HEK293 (cell line): ENCODE results near the gene RRP12.

Source experiments
- GFI1B ChIP-seq: fragments of 450-650 bp; formaldehyde crosslinking; IDR thresholded peaks from 2 replicates; pipeline ENCODE4 v1.5.1; 2016; ENCODE audit warnings: missing biosample characterization, missing genetic modification characterization
- SCRT2 ChIP-seq: fragments of 450-650 bp; formaldehyde crosslinking; IDR thresholded peaks from 2 replicates; pipeline ENCODE4 v1.5.1; 2016; ENCODE audit warnings: missing biosample characterization, missing genetic modification characterization
- YY1 ChIP-seq: fragments of 450-650 bp; formaldehyde crosslinking; IDR thresholded peaks from 2 replicates; pipeline ENCODE4 v1.5.1; 2018; ENCODE audit warnings: missing biosample characterization, missing genetic modification characterization
- ZNF174 ChIP-seq: fragments of 450-650 bp; formaldehyde crosslinking; IDR thresholded peaks from 2 replicates; pipeline ENCODE4 v1.5.0; 2017; ENCODE audit warnings: missing biosample characterization, mild to moderate bottlenecking, missing genetic modification characterization
- ZNF324 ChIP-seq: fragments of 450-650 bp; formaldehyde crosslinking; IDR thresholded peaks from 2 replicates; pipeline ENCODE4 v1.5.1; 2016; ENCODE audit warnings: missing biosample characterization, missing genetic modification characterization
- ZNF76 ChIP-seq: fragments of 450-650 bp; formaldehyde crosslinking; IDR thresholded peaks from 2 replicates; pipeline ENCODE4; 2016; ENCODE audit warnings: low read depth, missing biosample characterization, missing genetic modification characterization, borderline replicate concordance
- TF ChIP-seq, protein P1 (sequence below): fragments of 450-650 bp; formaldehyde crosslinking; IDR thresholded peaks from 2 replicates; pipeline ENCODE4 v1.5.1; 2016; ENCODE audit warnings: missing biosample characterization, missing genetic modification characterization
- TF ChIP-seq, protein P2 (sequence below): sonication (generic); formaldehyde crosslinking; IDR thresholded peaks from 2 replicates; pipeline ENCODE4 v1.8.1; 2022; ENCODE audit warnings: mild to moderate bottlenecking, moderate library complexity, missing genetic modification reagents
- TF ChIP-seq, protein P3 (sequence below): fragments of 450-650 bp; formaldehyde crosslinking; IDR thresholded peaks from 2 replicates; pipeline ENCODE4 v1.5.1; 2016; ENCODE audit warnings: missing biosample characterization, missing genetic modification characterization
- TF ChIP-seq, protein P4 (sequence below): fragments of 450-650 bp; formaldehyde crosslinking; IDR thresholded peaks from 2 replicates; pipeline ENCODE4 v1.5.1; 2016; ENCODE audit warnings: missing biosample characterization, missing genetic modification characterization
- TF ChIP-seq, protein P5 (sequence below): fragments of 450-650 bp; formaldehyde crosslinking; IDR thresholded peaks from 2 replicates; pipeline ENCODE4 v1.5.1; 2016; ENCODE audit warnings: missing biosample characterization, missing genetic modification characterization
- TF ChIP-seq, protein P6 (sequence below): fragments of 450-650 bp; formaldehyde crosslinking; IDR thresholded peaks from 2 replicates; pipeline ENCODE4 v1.5.1; 2017; ENCODE audit warnings: missing biosample characterization, missing genetic modification characterization

DNA sequence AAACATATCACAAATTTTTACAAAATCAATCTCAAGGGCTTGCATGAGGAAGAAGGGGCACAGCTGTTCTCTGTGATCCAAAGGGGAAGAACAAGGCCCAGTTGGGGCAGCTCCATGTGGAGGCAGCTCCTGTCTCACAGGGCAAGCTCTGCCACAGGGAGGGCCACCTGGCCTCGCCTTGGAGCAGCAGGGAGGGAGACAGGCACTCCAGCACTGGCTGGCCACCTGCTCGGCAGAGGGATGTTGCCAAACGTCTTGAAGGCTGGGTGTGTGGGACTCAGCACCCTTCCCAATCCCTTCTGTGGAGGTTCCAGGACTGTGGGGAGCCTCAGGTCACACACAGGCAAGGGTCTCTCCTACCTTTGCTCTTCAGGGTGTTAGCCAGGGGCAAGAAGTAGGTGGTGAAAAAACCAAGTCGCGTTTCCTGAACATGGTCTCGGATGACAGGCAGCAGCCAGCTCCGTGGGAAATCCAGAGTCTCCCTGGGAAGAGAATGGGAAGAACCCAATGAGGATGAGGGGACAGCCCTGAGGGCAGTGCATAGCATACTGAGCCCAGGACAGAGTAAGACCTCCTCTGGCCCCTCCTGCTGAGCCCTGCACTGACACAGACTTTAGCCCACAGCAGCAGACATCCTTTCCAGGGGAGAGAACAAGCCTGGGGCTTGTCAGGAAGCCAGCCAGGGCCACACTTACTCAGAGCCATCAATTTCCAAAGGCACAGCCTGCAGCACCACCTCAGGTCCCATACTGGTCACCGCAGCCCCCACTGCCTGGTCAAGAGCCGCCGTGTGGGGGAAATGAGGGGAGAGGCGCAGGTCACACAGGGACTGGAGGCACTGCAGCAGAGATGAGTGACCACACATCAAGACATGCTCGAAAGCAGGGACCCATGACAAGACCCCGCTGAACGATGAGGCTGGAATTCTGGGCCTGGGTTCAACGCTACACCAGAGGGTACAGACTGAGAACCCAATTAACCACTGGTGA lies 21.9 kb downstream of the RRP12 start:
- TF ChIP-seq, protein P1, sequence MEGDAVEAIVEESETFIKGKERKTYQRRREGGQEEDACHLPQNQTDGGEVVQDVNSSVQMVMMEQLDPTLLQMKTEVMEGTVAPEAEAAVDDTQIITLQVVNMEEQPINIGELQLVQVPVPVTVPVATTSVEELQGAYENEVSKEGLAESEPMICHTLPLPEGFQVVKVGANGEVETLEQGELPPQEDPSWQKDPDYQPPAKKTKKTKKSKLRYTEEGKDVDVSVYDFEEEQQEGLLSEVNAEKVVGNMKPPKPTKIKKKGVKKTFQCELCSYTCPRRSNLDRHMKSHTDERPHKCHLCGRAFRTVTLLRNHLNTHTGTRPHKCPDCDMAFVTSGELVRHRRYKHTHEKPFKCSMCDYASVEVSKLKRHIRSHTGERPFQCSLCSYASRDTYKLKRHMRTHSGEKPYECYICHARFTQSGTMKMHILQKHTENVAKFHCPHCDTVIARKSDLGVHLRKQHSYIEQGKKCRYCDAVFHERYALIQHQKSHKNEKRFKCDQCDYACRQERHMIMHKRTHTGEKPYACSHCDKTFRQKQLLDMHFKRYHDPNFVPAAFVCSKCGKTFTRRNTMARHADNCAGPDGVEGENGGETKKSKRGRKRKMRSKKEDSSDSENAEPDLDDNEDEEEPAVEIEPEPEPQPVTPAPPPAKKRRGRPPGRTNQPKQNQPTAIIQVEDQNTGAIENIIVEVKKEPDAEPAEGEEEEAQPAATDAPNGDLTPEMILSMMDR (tag by site-specific recombination), result no peak
- TF ChIP-seq GFI1B (tag by site-specific recombination) (no peak), ZNF174 (tag by site-specific recombination) (no peak), YY1 (tag by site-specific recombination) (no peak), SCRT2 (tag by site-specific recombination) (no peak), ZNF324 (tag by site-specific recombination) (no peak), ZNF76 (tag by site-specific recombination) (no peak)
- TF ChIP-seq, protein P2, sequence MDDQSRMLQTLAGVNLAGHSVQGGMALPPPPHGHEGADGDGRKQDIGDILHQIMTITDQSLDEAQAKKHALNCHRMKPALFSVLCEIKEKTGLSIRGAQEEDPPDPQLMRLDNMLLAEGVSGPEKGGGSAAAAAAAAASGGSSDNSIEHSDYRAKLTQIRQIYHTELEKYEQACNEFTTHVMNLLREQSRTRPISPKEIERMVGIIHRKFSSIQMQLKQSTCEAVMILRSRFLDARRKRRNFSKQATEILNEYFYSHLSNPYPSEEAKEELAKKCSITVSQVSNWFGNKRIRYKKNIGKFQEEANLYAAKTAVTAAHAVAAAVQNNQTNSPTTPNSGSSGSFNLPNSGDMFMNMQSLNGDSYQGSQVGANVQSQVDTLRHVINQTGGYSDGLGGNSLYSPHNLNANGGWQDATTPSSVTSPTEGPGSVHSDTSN (CRISPR knock-in tag), result no peak
- TF ChIP-seq, protein P3, sequence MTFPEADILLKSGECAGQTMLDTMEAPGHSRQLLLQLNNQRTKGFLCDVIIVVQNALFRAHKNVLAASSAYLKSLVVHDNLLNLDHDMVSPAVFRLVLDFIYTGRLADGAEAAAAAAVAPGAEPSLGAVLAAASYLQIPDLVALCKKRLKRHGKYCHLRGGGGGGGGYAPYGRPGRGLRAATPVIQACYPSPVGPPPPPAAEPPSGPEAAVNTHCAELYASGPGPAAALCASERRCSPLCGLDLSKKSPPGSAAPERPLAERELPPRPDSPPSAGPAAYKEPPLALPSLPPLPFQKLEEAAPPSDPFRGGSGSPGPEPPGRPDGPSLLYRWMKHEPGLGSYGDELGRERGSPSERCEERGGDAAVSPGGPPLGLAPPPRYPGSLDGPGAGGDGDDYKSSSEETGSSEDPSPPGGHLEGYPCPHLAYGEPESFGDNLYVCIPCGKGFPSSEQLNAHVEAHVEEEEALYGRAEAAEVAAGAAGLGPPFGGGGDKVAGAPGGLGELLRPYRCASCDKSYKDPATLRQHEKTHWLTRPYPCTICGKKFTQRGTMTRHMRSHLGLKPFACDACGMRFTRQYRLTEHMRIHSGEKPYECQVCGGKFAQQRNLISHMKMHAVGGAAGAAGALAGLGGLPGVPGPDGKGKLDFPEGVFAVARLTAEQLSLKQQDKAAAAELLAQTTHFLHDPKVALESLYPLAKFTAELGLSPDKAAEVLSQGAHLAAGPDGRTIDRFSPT (tag by site-specific recombination), result no peak
- TF ChIP-seq, protein P4, sequence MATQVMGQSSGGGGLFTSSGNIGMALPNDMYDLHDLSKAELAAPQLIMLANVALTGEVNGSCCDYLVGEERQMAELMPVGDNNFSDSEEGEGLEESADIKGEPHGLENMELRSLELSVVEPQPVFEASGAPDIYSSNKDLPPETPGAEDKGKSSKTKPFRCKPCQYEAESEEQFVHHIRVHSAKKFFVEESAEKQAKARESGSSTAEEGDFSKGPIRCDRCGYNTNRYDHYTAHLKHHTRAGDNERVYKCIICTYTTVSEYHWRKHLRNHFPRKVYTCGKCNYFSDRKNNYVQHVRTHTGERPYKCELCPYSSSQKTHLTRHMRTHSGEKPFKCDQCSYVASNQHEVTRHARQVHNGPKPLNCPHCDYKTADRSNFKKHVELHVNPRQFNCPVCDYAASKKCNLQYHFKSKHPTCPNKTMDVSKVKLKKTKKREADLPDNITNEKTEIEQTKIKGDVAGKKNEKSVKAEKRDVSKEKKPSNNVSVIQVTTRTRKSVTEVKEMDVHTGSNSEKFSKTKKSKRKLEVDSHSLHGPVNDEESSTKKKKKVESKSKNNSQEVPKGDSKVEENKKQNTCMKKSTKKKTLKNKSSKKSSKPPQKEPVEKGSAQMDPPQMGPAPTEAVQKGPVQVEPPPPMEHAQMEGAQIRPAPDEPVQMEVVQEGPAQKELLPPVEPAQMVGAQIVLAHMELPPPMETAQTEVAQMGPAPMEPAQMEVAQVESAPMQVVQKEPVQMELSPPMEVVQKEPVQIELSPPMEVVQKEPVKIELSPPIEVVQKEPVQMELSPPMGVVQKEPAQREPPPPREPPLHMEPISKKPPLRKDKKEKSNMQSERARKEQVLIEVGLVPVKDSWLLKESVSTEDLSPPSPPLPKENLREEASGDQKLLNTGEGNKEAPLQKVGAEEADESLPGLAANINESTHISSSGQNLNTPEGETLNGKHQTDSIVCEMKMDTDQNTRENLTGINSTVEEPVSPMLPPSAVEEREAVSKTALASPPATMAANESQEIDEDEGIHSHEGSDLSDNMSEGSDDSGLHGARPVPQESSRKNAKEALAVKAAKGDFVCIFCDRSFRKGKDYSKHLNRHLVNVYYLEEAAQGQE (tag by site-specific recombination), result no peak
- TF ChIP-seq, protein P5, sequence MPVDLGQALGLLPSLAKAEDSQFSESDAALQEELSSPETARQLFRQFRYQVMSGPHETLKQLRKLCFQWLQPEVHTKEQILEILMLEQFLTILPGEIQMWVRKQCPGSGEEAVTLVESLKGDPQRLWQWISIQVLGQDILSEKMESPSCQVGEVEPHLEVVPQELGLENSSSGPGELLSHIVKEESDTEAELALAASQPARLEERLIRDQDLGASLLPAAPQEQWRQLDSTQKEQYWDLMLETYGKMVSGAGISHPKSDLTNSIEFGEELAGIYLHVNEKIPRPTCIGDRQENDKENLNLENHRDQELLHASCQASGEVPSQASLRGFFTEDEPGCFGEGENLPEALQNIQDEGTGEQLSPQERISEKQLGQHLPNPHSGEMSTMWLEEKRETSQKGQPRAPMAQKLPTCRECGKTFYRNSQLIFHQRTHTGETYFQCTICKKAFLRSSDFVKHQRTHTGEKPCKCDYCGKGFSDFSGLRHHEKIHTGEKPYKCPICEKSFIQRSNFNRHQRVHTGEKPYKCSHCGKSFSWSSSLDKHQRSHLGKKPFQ (tag by site-specific recombination), result no peak
- TF ChIP-seq, protein P6, sequence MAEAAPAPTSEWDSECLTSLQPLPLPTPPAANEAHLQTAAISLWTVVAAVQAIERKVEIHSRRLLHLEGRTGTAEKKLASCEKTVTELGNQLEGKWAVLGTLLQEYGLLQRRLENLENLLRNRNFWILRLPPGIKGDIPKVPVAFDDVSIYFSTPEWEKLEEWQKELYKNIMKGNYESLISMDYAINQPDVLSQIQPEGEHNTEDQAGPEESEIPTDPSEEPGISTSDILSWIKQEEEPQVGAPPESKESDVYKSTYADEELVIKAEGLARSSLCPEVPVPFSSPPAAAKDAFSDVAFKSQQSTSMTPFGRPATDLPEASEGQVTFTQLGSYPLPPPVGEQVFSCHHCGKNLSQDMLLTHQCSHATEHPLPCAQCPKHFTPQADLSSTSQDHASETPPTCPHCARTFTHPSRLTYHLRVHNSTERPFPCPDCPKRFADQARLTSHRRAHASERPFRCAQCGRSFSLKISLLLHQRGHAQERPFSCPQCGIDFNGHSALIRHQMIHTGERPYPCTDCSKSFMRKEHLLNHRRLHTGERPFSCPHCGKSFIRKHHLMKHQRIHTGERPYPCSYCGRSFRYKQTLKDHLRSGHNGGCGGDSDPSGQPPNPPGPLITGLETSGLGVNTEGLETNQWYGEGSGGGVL (tag by site-specific recombination), result no peak
